Fibroblast of lung (primary cell): Measurements from ENCODE around the gene ERBB3. TPM values are rescaled to one million over a fixed set of nuclear protein-coding genes. Genes with fewer than 3 reads are reported as not detected.

Experiments used
- DNase-seq, 2 donors: peaks; one replicate each; pipeline versions ENCODE4 v3.0.0 to v3.0.0-alpha.2; 2010; ENCODE audit warnings: low read depth in 2 of 2
- H2AFZ ChIP-seq: 2 replicates; pipeline ENCODE4 v1.5.1; 2012; ENCODE audit warnings: low read length, control low read depth, inconsistent platforms
- H3K27ac ChIP-seq: 2 replicates; pipeline ENCODE4 v1.5.1; 2011; ENCODE audit warnings: low read length, control low read depth; ENCODE audit not compliant: insufficient read depth
- H3K27me3 ChIP-seq: 2 replicates; pipeline ENCODE4 v1.5.1; 2011; ENCODE audit warnings: mild to moderate bottlenecking, low read length; ENCODE audit not compliant: control insufficient read depth, insufficient read depth
- H3K36me3 ChIP-seq: 2 replicates; pipeline ENCODE4 v1.5.1; 2011; ENCODE audit warnings: low read length; ENCODE audit not compliant: control insufficient read depth, insufficient read depth
- H3K4me1 ChIP-seq: 2 replicates; pipeline ENCODE4 v1.5.1; 2011; ENCODE audit warnings: low read length; ENCODE audit not compliant: control insufficient read depth, insufficient read depth; ENCODE audit errors: extremely low read depth
- H3K4me2 ChIP-seq: 2 replicates; pipeline ENCODE4 v1.5.1; 2011; ENCODE audit warnings: low read length, control low read depth; ENCODE audit not compliant: insufficient read depth; ENCODE audit errors: extremely low read depth
- H3K4me3 ChIP-seq, 4 experiments: fragments of 200-600 bp in 1 of 4; sonication (generic) in 1 of 4; replicated peaks in 1 of 4; 2 replicates each; pipeline ENCODE4 v1.5.1; 2011 to 2016; ENCODE audit warnings: low read length in 4 of 4, low read depth in 3 of 4, mild to moderate bottlenecking in 3 of 4, control low read depth in 2 of 4, inconsistent platforms in 1 of 4, mixed read lengths in 1 of 4; ENCODE audit not compliant: insufficient read depth in 1 of 4; ENCODE audit errors: control extremely low read depth in 1 of 4
- H3K79me2 ChIP-seq: 2 replicates; pipeline ENCODE4 v1.5.1; 2012; ENCODE audit warnings: mild to moderate bottlenecking, low read length, inconsistent platforms; ENCODE audit not compliant: control insufficient read depth, insufficient read depth
- H3K9ac ChIP-seq: 2 replicates; pipeline ENCODE4 v1.5.1; 2011; ENCODE audit warnings: mild to moderate bottlenecking, low read length, control low read depth; ENCODE audit not compliant: insufficient read depth
- H3K9me3 ChIP-seq: 2 replicates; pipeline ENCODE4 v1.5.1; 2012; ENCODE audit warnings: low read depth, low read length; ENCODE audit not compliant: control insufficient read depth, insufficient read depth
- H4K20me1 ChIP-seq: 2 replicates; pipeline ENCODE4 v1.5.1; 2011; ENCODE audit warnings: low read length; ENCODE audit not compliant: control insufficient read depth, insufficient read depth; ENCODE audit errors: extremely low read depth
- CTCF ChIP-seq, 2 donors: IDR thresholded peaks in 1 of 2; conservative IDR thresholded peaks in 1 of 2; 1 replicate in 1 of 2; 2 replicates in 1 of 2; pipeline ENCODE4 v1.5.1; 2011 to 2012; ENCODE audit warnings: low read length in 2 of 2, control low read depth in 1 of 2, inconsistent platforms in 1 of 2, low read depth in 1 of 2, mild to moderate bottlenecking in 1 of 2
- EZH2 ChIP-seq: IDR thresholded peaks from 2 replicates; pipeline ENCODE4 v1.5.1; 2012; ENCODE audit warnings: low read length, control low read depth, mild to moderate bottlenecking; ENCODE audit errors: missing control alignments
- polyA plus RNA-seq, 2 donors: library from polyadenylated mRNA; depleted of rRNA in 1 of 2; stranded (reverse) in 1 of 2; unstranded in 1 of 2; fragments of >200 nt; gene quantifications; 2 replicates each; pipeline ENCODE4 v1.2.1, GENCODE V29; 2011 to 2012; ENCODE audit warnings: missing spikeins in 1 of 2
- total RNA-seq: library from RNA; depleted of rRNA; stranded (reverse); fragments of >200 nt; gene quantifications from 2 replicates; pipeline ENCODE4 v1.2.1, GENCODE V29; 2014

Gene ERBB3
- total and polyA plus RNA-seq, 2 donors (not counting 1 experiment from before 2014, with no cell fraction given), result 0.66 to 0.92 TPM

GRCh38 chr12:56082967-56083366 lies 3.0 kb downstream of the ERBB3 start:
- Histone ChIP-seq H3K36me3 (no peaks in the 10 kb centered on the region), H3K9me3 (no peaks in the 10 kb centered on the region), H4K20me1 (no peaks in the 10 kb centered on the region), H2AFZ (no peak overlapping the region), H3K27ac (no peak overlapping the region), H3K79me2 (no peaks in the 10 kb centered on the region), H3K9ac (no peak overlapping the region), H3K4me2 (no peak overlapping the region), H3K4me1 (no peaks in the 10 kb centered on the region), H3K27me3 (peaks cover 26% of the 10 kb centered on the region), H3K4me3 (no peak overlapping the region)
- no peak for DNase-seq
- no peak for TF ChIP-seq EZH2

- no peaks in the 10 kb centered on the region for H4K20me1 ChIP-seq
- H3K79me2 ChIP-seq, result no peaks in the 10 kb centered on the region
- DNase-seq, result no peak
- H3K4me3 ChIP-seq, result no peak overlapping the region
- H3K36me3 ChIP-seq, result no peaks in the 10 kb centered on the region
- H3K4me1 ChIP-seq, result no peaks in the 10 kb centered on the region
- H3K9ac ChIP-seq, result no peak overlapping the region
- H3K27me3 ChIP-seq, result peaks cover 26% of the 10 kb centered on the region
- no peak overlapping the region for H3K4me2 ChIP-seq
- no peak overlapping the region for H3K27ac ChIP-seq
- no peak overlapping the region for H2AFZ ChIP-seq
- TF ChIP-seq CTCF (conservative IDR thresholded peaks at IDR 0.05 in 1 of 2, IDR thresholded peaks at IDR 0.05 in 1 of 2; ENCODE audit: low read depth in 1 of 2, low read length in 2 of 2) (peak; percentile 13 to 47), EZH2 (no peak)
- no peaks in the 10 kb centered on the region for H3K9me3 ChIP-seq
Observed at GRCh38 chr12:56084958-56085543, 5.1 kb downstream of the ERBB3 start.

- no peak for DNase-seq
Observed at GRCh38 chr12:56086096-56086495, 6.1 kb downstream of the ERBB3 start.

More at GRCh38 chr12:56086096-56086495, 6.1 kb downstream of the ERBB3 start:
- Histone ChIP-seq H3K27ac (no peak overlapping the region), H3K4me1 (no peaks in the 10 kb centered on the region), H3K4me3 (no peak overlapping the region), H2AFZ (no peak overlapping the region), H3K36me3 (no peaks in the 10 kb centered on the region), H3K9ac (no peak overlapping the region), H3K4me2 (no peak overlapping the region), H3K9me3 (no peaks in the 10 kb centered on the region), H3K27me3 (peaks cover 23% of the 10 kb centered on the region), H3K79me2 (no peaks in the 10 kb centered on the region), H4K20me1 (no peaks in the 10 kb centered on the region)
- TF ChIP-seq CTCF (conservative IDR thresholded peaks at IDR 0.05 in 1 of 2, IDR thresholded peaks at IDR 0.05 in 1 of 2; ENCODE audit: low read depth in 1 of 2, low read length in 2 of 2) (no peak), EZH2 (no peak)
